Heart left ventricle (tissue), 13 donors: ENCODE data around the gene VRK1.

Experiments used
- POLR2A ChIP-seq, 2 donors: fragments of 450-650 bp; IDR thresholded peaks; one replicate each; pipeline ENCODE4 v1.6.1; 2017; ENCODE audit warnings: antibody characterized with exemption in 2 of 2, mild to moderate bottlenecking in 2 of 2, moderate library complexity in 2 of 2
- TF ChIP-seq, protein P1 (sequence below), 12 donors: fragments of 200-600 bp; sonication (generic) in 4 of 12; IDR thresholded peaks; one replicate each; pipeline versions ENCODE4 v1.5.0 to v1.8.0; 2018 to 2022; ENCODE audit warnings: antibody characterized with exemption in 12 of 12, mild to moderate bottlenecking in 5 of 12
- donor health status: ischemic (EF 13 %, LVEDD 7.1; RV severe dilation, severe dysfunction).
- donor health status: DM: no; HTN: yes; CAD: no.
- donor health status: DM: no; HTN: no; CAD: no.
- donor health status: ischemic (EF 25% LVEDD 6.9; RV normal size, moderate dysfunction).
- donor health status: ischemic (EF 25% LVEDD 5.7; RV mildly dilated, moderate dysfunction).
- donor health status: ischemic (EF 35%, LVEDD 5.7; RV mildly dilated, moderate dysfunction).
- donor health status: nonischemic (EF 11% LVEDD 7.7; RV severe dilation, severe dysfunction).
- donor health status: DM: yes; HTN: yes; CAD: no.
- donor health status: PGD.
- donor health status: ischemic (EF 29% LVEDD 5.4; RV normal size, mild dysfunction).
- donor health status: nonischemic (EF 23%, LVEDD 6.1; RV moderate dilation, normal function).

DNA sequence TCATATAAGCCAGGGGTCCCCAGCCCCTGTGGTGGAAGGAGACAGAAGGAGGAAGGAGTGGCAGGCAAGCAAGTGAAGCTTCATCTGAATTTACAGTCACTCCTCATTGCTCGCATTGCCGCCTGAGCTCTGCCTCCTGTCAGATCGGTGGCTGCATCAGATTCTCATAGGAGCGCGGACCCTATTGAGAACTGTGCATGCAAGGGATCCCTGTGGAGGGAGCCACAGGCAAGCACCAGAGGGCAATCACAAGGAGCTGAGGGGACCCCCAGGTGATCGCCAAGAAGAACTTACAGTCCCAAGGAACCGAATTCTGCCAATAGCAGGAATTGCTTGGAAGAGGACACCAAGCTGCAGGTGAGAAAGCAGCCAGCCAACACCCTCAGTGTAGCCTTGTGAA, 33.2 kb upstream of the VRK1 start:
- TF ChIP-seq, protein P1, sequence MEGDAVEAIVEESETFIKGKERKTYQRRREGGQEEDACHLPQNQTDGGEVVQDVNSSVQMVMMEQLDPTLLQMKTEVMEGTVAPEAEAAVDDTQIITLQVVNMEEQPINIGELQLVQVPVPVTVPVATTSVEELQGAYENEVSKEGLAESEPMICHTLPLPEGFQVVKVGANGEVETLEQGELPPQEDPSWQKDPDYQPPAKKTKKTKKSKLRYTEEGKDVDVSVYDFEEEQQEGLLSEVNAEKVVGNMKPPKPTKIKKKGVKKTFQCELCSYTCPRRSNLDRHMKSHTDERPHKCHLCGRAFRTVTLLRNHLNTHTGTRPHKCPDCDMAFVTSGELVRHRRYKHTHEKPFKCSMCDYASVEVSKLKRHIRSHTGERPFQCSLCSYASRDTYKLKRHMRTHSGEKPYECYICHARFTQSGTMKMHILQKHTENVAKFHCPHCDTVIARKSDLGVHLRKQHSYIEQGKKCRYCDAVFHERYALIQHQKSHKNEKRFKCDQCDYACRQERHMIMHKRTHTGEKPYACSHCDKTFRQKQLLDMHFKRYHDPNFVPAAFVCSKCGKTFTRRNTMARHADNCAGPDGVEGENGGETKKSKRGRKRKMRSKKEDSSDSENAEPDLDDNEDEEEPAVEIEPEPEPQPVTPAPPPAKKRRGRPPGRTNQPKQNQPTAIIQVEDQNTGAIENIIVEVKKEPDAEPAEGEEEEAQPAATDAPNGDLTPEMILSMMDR (IDR thresholded peaks at IDR 0.05), result no peak
- no peak for TF ChIP-seq POLR2A (IDR thresholded peaks at IDR 0.05)
